ENCODE data around the gene HCST.

Gene HCST

GRCh38 chr19:35939307-35940077 lies 37.2 kb downstream of the HCST start:
- no peak for DNase-seq

GRCh38 chr19:35940078-35940775 lies 37.9 kb downstream of the HCST start:
- no peak for DNase-seq

- no peak for DNase-seq
Measured at GRCh38 chr19:35940839-35941238, 38.5 kb downstream of the HCST start.

- DNase-seq, result no peak
Measured at GRCh38 chr19:35942235-35942634, 39.9 kb downstream of the HCST start.

GRCh38 chr19:35943321-35944301 lies 41.3 kb downstream of the HCST start:
- DNase-seq, result no peak

GRCh38 chr19:35944556-35944955 lies 42.2 kb downstream of the HCST start:
- DNase-seq, result no peak

GRCh38 chr19:35945121-35945790 lies 42.9 kb downstream of the HCST start:
- DNase-seq, result no peak

- DNase-seq, result no peak
Measured at GRCh38 chr19:35946203-35946602, 43.9 kb downstream of the HCST start.

GRCh38 chr19:35949131-35949530 lies 46.8 kb downstream of the HCST start:
- no peak for DNase-seq

All from stimulated activated CD4-positive, alpha-beta T cell treated with anti-CD3 and anti-CD28 coated beads, Interleukin-2, amount 100 ng/mL, for 48 hours (primary cell).